IMR-90 (cell line): ENCODE results near the gene TADA2A. TPM values are rescaled to one million over a fixed set of nuclear protein-coding genes. Genes with fewer than 3 reads are reported as not detected.

Experiments used
- ATAC-seq: fragments of 200-7000 bp; cut with Tn5 transposase; 2 replicates; pipeline ENCODE4 v1.9.1; 2020; ENCODE audit warnings: low read depth, mild to moderate bottlenecking, moderate library complexity
- BruUV-seq: library from RNA; stranded (reverse); fragments of 400-500 nt; replicated peaks from 2 replicates; lab custom pipeline; 2021; lab: Mats Ljungman, UMichigan
- CTCF ChIA-PET: fragments of 300-600 bp; formaldehyde crosslinking; extraction: SDS; loops from one replicate; lab custom pipeline; 2021; ENCODE audit warnings: antibody characterized with exemption; lab: Yijun Ruan, JAX
- POLR2A ChIA-PET: fragments of 300-600 bp; sonication (Branson Sonifier 250); formaldehyde crosslinking; loops from one replicate; lab custom pipeline; 2022; ENCODE audit warnings: antibody characterized with exemption; ENCODE audit not compliant: unreplicated experiment; lab: Charles Lee
- DNase-seq: peaks from one replicate; pipeline ENCODE4 v3.0.0; 2013
- H2AFZ ChIP-seq: replicated peaks from 2 replicates; pipeline ENCODE3; 2013; ENCODE audit warnings: low read length, mild to moderate bottlenecking; ENCODE audit not compliant: poor library complexity
- H2AK5ac ChIP-seq: 2 replicates; pipeline ENCODE4 v1.6.1; 2013; ENCODE audit warnings: low read depth, low read length, inconsistent platforms
- H2AK9ac ChIP-seq: replicated peaks from 2 replicates; pipeline ENCODE3; 2013; ENCODE audit warnings: mild to moderate bottlenecking, low read depth, low read length, moderate library complexity; ENCODE audit not compliant: poor library complexity
- H2BK120ac ChIP-seq: 2 replicates; pipeline ENCODE4 v1.6.1; 2013; ENCODE audit warnings: low read depth, low read length, inconsistent platforms
- H2BK15ac ChIP-seq: 3 replicates; pipeline ENCODE4 v1.6.1; 2013; ENCODE audit warnings: low read depth, low read length, inconsistent platforms
- H2BK20ac ChIP-seq: 2 replicates; pipeline ENCODE4 v1.6.1; 2013; ENCODE audit warnings: low read depth, mild to moderate bottlenecking, inconsistent platforms, low read length, moderate library complexity
- H2BK5ac ChIP-seq: 2 replicates; pipeline ENCODE4 v1.6.1; 2013; ENCODE audit warnings: mild to moderate bottlenecking, low read depth, low read length, inconsistent platforms; ENCODE audit not compliant: poor library complexity, severe bottlenecking
- H3K14ac ChIP-seq: replicated peaks from 2 replicates; pipeline ENCODE4 v1.6.1; 2013; ENCODE audit warnings: low read depth, low read length, inconsistent platforms
- H3K18ac ChIP-seq: 2 replicates; pipeline ENCODE4 v1.6.1; 2013; ENCODE audit warnings: low read depth, low read length, control low read depth
- H3K23ac ChIP-seq: 2 replicates; pipeline ENCODE4 v1.6.1; 2013; ENCODE audit warnings: low read depth, low read length, inconsistent platforms
- H3K27ac ChIP-seq: 2 replicates; pipeline ENCODE4 v1.5.1; 2013; ENCODE audit warnings: mild to moderate bottlenecking, control low read depth, low read length; ENCODE audit not compliant: insufficient read depth
- H3K27me3 ChIP-seq: 2 replicates; pipeline ENCODE4 v1.6.1; 2013; ENCODE audit warnings: low read length; ENCODE audit not compliant: control insufficient read depth, insufficient read depth
- H3K36me3 ChIP-seq: 2 replicates; pipeline ENCODE4 v1.6.1; 2013; ENCODE audit warnings: low read length, mixed read lengths; ENCODE audit not compliant: control insufficient read depth, insufficient read depth
- H3K4ac ChIP-seq: 2 replicates; pipeline ENCODE4 v1.6.1; 2013; ENCODE audit warnings: low read depth, low read length, inconsistent platforms
- H3K4me1 ChIP-seq: 2 replicates; pipeline ENCODE4 v1.6.1; 2013; ENCODE audit warnings: low read length, mixed read lengths; ENCODE audit not compliant: control insufficient read depth, insufficient read depth
- H3K4me2 ChIP-seq: 2 replicates; pipeline ENCODE4 v1.6.1; 2013; ENCODE audit warnings: low read depth, mild to moderate bottlenecking, control low read depth, low read length, moderate library complexity
- H3K4me3 ChIP-seq: 2 replicates; pipeline ENCODE4 v1.5.1; 2013; ENCODE audit warnings: low read depth, mild to moderate bottlenecking, control low read depth, low read length, moderate library complexity; ENCODE audit not compliant: insufficient read depth
- H3K56ac ChIP-seq: 2 replicates; pipeline ENCODE4 v1.6.1; 2013; ENCODE audit warnings: low read length, inconsistent platforms; ENCODE audit not compliant: insufficient read depth; ENCODE audit errors: extremely low read depth
- H3K79me1 ChIP-seq, 2 experiments: 2 replicates each; pipeline ENCODE4 v1.6.1; 2013; ENCODE audit warnings: low read length in 2 of 2, inconsistent platforms in 1 of 2, low read depth in 1 of 2
- H3K9ac ChIP-seq: 2 replicates; pipeline ENCODE4 v1.6.1; 2013; ENCODE audit warnings: low read depth, low read length, control low read depth
- H3K9me1 ChIP-seq: 2 replicates; pipeline ENCODE4 v1.6.1; 2013; ENCODE audit warnings: low read length, inconsistent platforms; ENCODE audit not compliant: insufficient read depth
- H3K9me3 ChIP-seq: 2 replicates; pipeline ENCODE4 v1.6.1; 2013; ENCODE audit warnings: low read length; ENCODE audit not compliant: control insufficient read depth, insufficient read depth
- H4K20me1 ChIP-seq: 2 replicates; pipeline ENCODE4 v1.6.1; 2013; ENCODE audit warnings: low read length, inconsistent platforms; ENCODE audit not compliant: insufficient read depth
- H4K5ac ChIP-seq: 2 replicates; pipeline ENCODE4 v1.6.1; 2013; ENCODE audit warnings: mild to moderate bottlenecking, low read depth, low read length, control low read depth
- H4K8ac ChIP-seq, 2 experiments: 2 replicates each; pipeline ENCODE4 v1.6.1; 2013; ENCODE audit warnings: low read depth in 2 of 2, low read length in 2 of 2, control low read depth in 1 of 2, inconsistent platforms in 1 of 2
- H4K91ac ChIP-seq: 2 replicates; pipeline ENCODE4 v1.6.1; 2013; ENCODE audit warnings: low read depth, low read length, inconsistent platforms; ENCODE audit not compliant: insufficient read depth
- BHLHE40 ChIP-seq: fragments of 150-350 bp; IDR thresholded peaks from 2 replicates; pipeline ENCODE4 v1.6.1; 2016; ENCODE audit warnings: mild to moderate bottlenecking, low read depth, low read length
- CEBPB ChIP-seq: IDR thresholded peaks from 2 replicates; pipeline ENCODE4 v1.6.1; 2012; ENCODE audit warnings: low read depth, low read length, improper control_type of control experiment
- CHD1 ChIP-seq: IDR thresholded peaks from 2 replicates; pipeline ENCODE4 v1.6.1; 2012; ENCODE audit warnings: low read depth, low read length, improper control_type of control experiment
- FOS ChIP-seq: fragments of 150-350 bp; IDR thresholded peaks from 2 replicates; pipeline ENCODE4 v1.6.1; 2016; ENCODE audit warnings: low read depth, low read length
- MAFK ChIP-seq: IDR thresholded peaks from 2 replicates; pipeline ENCODE4 v1.6.1; 2012; ENCODE audit warnings: low read depth, low read length, improper control_type of control experiment
- MAZ ChIP-seq: IDR thresholded peaks from 2 replicates; pipeline ENCODE4 v1.6.1; 2012; ENCODE audit warnings: low read depth, mild to moderate bottlenecking, low read length, improper control_type of control experiment, moderate library complexity, borderline replicate concordance
- MXI1 ChIP-seq: IDR thresholded peaks from 2 replicates; pipeline ENCODE4 v1.6.1; 2012; ENCODE audit warnings: low read depth, mild to moderate bottlenecking, low read length, moderate library complexity, borderline replicate concordance
- NFE2L2 ChIP-seq: fragments of 150-350 bp; IDR thresholded peaks from 2 replicates; pipeline ENCODE4 v1.6.1; 2016; ENCODE audit warnings: low read depth, mild to moderate bottlenecking, low read length
- POLR2A ChIP-seq: IDR thresholded peaks from 2 replicates; pipeline ENCODE4 v1.6.1; 2012; ENCODE audit warnings: mild to moderate bottlenecking, low read depth, low read length
- RAD21 ChIP-seq: IDR thresholded peaks from 2 replicates; pipeline ENCODE4 v1.6.1; 2012; ENCODE audit warnings: low read length, improper control_type of control experiment
- RCOR1 ChIP-seq: IDR thresholded peaks from 2 replicates; pipeline ENCODE4 v1.6.1; 2012; ENCODE audit warnings: mild to moderate bottlenecking, low read length, improper control_type of control experiment; ENCODE audit not compliant: insufficient replicate concordance
- RFX5 ChIP-seq: IDR thresholded peaks from 2 replicates; pipeline ENCODE4 v1.8.0; 2012; ENCODE audit warnings: low read depth, mild to moderate bottlenecking, low read length, moderate library complexity
- SMC3 ChIP-seq: fragments of 150-350 bp; IDR thresholded peaks from 2 replicates; pipeline ENCODE4 v1.6.1; 2016; ENCODE audit warnings: low read depth, mild to moderate bottlenecking, antibody characterized with exemption, low read length, moderate library complexity
- WGBS, 2 experiments: methylation state at CpG; one replicate each; pipeline versions ENCODE4 v1.1.5 to v1.1.7; 2013; ENCODE audit warnings: missing lambda C conversion rate in 2 of 2; ENCODE audit not compliant: insufficient read length in 1 of 2; ENCODE audit errors: extremely low coverage in 2 of 2; 5-methylcytosine and 5-hydroxymethylcytosine counted together
- dilution Hi-C: fragments of 300-500 bp; cut with HindIII; formaldehyde crosslinking; loops from one replicate; pipeline ENCODE4 v1.14.3; 2018; ENCODE audit warnings: low sequenced_read_pairs; ENCODE audit not compliant: unreplicated experiment
- in situ Hi-C: fragments of 300-500 bp; cut with MboI; formaldehyde crosslinking; loops from 3 replicates; pipeline ENCODE4 v1.14.3; 2019; ENCODE audit warnings: low sequenced_read_pairs, inconsistent platforms, mixed read lengths
- intact Hi-C: fragments of 100-400 bp; cut with micrococcal nuclease; formaldehyde crosslinking; loops from 2 replicates; pipeline ENCODE4 v1.10.0; 2022
- polyA plus RNA-seq, 3 experiments: library from polyadenylated mRNA; depleted of rRNA; stranded (reverse); fragments of >200 nt; gene quantifications; 2 replicates each; pipeline ENCODE4 v1.2.3, GENCODE V29; 2012; ENCODE audit warnings: low replicate concordance in 1 of 3
- total RNA-seq: library from RNA; depleted of rRNA; stranded (reverse); fragments of >200 nt; gene quantifications from 2 replicates; pipeline ENCODE4 v1.2.3, GENCODE V29; 2012
- TF ChIP-seq, protein P1 (sequence below): fragments of 150-350 bp; IDR thresholded peaks from 2 replicates; pipeline ENCODE4 v1.6.1; 2016; ENCODE audit warnings: low read depth, mild to moderate bottlenecking, low read length, moderate library complexity, borderline replicate concordance
- TF ChIP-seq, protein P2 (sequence below): conservative IDR thresholded peaks from 2 replicates; pipeline ENCODE4 v1.5.1; 2012; ENCODE audit warnings: mild to moderate bottlenecking, low read depth, low read length, improper control_type of control experiment
- TF ChIP-seq, protein P3 (sequence below): fragments of 150-350 bp; IDR thresholded peaks from 2 replicates; pipeline ENCODE4 v1.6.1; 2017; ENCODE audit warnings: mild to moderate bottlenecking, antibody characterized with exemption, low read length, low read depth

The TADA2A gene
- total and polyA plus RNA-seq, 2 of the 4 experiments (the other 2 are of a cell fraction) = 13.1 to 19.7 TPM

DNA sequence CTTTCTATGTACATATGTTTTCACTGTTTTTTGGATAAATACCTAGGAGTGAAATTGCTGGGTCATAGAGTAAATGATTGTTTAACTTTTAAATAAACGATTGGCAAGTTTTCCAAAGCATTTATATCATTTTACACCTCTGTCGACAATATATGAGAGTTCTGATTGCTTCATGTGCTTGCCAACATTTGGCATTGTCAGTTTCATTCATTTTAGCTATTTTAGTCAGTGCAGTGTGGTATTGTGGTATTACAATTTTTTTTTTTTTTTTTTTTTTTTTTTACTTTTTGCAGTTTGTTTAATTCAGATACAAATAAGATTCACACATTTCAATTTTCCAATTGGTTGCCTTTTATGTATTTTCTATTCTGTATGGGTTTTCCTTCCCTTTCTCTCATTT, 26.0 kb downstream of the TADA2A start:
- Histone ChIP-seq H3K36me3 (peaks cover 18% of the 10 kb centered on the region), H3K79me1 (peaks cover 12 to 42% of the 10 kb centered on the region in 2 experiments), H3K4ac (no peak overlapping the region), H4K20me1 (no peaks in the 10 kb centered on the region), H3K27me3 (no peaks in the 10 kb centered on the region), H3K56ac (no peak overlapping the region), H2BK15ac (no peak overlapping the region), H3K4me2 (no peak overlapping the region), H3K9ac (no peak overlapping the region), H2AK5ac (no peak overlapping the region), H2BK5ac (no peak overlapping the region), H2AFZ (no peak overlapping the region), H4K5ac (no peak overlapping the region), H3K14ac (no peak overlapping the region), H3K23ac (no peak overlapping the region), H2BK120ac (no peak overlapping the region), H3K9me3 (no peaks in the 10 kb centered on the region), H3K4me3 (no peak overlapping the region), H4K8ac (no peak overlapping the region), H3K9me1 (no peaks in the 10 kb centered on the region), H3K4me1 (no peaks in the 10 kb centered on the region; the same call in 1 of the 2 replicates), H3K18ac (no peak overlapping the region), H3K27ac (no peak overlapping the region), H2BK20ac (no peak overlapping the region), H4K91ac (no peak overlapping the region), H2AK9ac (no peak overlapping the region)
- in situ Hi-C loops (no loop called here), intact Hi-C loops (no loop called here), dilution Hi-C loops (no loop called here)
- TF ChIP-seq POLR2A (no peak), CEBPB (no peak), RCOR1 (no peak), SMC3 (no peak), MAFK (no peak), MAZ (no peak), CHD1 (no peak), NFE2L2 (no peak), RAD21 (no peak), MXI1 (no peak), FOS (no peak), RFX5 (no peak), BHLHE40 (no peak)
- TF ChIP-seq, protein P1, sequence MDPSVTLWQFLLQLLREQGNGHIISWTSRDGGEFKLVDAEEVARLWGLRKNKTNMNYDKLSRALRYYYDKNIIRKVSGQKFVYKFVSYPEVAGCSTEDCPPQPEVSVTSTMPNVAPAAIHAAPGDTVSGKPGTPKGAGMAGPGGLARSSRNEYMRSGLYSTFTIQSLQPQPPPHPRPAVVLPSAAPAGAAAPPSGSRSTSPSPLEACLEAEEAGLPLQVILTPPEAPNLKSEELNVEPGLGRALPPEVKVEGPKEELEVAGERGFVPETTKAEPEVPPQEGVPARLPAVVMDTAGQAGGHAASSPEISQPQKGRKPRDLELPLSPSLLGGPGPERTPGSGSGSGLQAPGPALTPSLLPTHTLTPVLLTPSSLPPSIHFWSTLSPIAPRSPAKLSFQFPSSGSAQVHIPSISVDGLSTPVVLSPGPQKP = no peak
- TF ChIP-seq, protein P2, sequence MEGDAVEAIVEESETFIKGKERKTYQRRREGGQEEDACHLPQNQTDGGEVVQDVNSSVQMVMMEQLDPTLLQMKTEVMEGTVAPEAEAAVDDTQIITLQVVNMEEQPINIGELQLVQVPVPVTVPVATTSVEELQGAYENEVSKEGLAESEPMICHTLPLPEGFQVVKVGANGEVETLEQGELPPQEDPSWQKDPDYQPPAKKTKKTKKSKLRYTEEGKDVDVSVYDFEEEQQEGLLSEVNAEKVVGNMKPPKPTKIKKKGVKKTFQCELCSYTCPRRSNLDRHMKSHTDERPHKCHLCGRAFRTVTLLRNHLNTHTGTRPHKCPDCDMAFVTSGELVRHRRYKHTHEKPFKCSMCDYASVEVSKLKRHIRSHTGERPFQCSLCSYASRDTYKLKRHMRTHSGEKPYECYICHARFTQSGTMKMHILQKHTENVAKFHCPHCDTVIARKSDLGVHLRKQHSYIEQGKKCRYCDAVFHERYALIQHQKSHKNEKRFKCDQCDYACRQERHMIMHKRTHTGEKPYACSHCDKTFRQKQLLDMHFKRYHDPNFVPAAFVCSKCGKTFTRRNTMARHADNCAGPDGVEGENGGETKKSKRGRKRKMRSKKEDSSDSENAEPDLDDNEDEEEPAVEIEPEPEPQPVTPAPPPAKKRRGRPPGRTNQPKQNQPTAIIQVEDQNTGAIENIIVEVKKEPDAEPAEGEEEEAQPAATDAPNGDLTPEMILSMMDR = no peak
- TF ChIP-seq, protein P3, sequence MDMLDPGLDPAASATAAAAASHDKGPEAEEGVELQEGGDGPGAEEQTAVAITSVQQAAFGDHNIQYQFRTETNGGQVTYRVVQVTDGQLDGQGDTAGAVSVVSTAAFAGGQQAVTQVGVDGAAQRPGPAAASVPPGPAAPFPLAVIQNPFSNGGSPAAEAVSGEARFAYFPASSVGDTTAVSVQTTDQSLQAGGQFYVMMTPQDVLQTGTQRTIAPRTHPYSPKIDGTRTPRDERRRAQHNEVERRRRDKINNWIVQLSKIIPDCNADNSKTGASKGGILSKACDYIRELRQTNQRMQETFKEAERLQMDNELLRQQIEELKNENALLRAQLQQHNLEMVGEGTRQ = no peak
- DNase-seq = no peak
- ChIA-PET CTCF (interaction anchor here (0.5 kb wide), 1 partner anchor 80 kb away, joined by 3 read pairs; no protein-coding TSS in a partner anchor), POLR2A (no interaction called here)
- no CpG with 5 or more reads among the region's 2 CpGs for WGBS, 2 experiments
- BruUV-seq = no TSS peak
- ATAC-seq = no peak
